ENCODE measurements around the gene ALPK3.

The ALPK3 gene

DNA sequence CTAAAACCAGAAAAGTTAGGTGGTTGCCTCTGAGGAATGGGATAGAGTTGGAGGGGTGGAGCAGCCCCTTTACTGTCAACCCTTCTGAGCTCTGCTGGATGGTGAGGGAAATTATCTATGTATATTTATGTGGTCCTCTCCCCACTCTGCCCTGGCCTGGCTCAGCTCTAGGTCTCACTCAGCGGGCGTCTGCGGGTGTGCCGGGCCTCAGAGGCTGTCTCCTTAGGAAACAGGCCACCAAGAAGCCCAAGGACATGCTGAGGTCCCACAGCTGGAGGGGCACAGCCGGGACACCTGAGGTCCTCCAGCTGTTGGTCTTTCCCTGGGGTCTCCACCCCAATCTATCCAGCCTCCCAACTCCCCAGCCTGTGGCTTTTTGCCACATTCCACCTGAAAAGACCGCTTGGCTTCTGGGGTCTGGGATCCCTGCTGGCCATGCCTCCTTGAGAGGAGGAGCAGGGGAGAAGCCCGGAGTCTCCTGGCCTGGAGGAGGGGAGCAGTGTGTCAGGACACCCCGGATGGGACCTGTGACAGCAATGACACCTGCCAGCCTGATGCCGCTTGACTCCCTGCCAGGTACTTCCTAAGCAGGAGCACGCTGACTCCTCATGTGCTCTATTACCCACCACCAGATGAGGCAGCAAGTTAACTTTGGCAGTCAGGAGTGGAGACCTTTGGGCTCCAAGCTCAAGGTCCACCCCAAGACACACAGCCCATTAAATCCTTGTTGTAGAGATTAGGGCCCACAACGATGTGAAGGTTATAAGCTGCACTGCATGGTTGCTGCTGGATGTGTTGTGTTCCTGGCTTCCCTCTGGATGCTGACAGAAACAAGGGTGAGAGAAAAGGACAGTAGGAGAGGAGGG, 67.0 kb downstream of the ALPK3 start, which contains the start of gene SLC28A1:
TSS of gene SLC28A1 (plus strand) at position 747 of the 866 bp plus-strand sequence. CDS start 3,099 bp downstream, outside the sequence.
- in situ Hi-C loops (cut with HindIII; ENCODE audit: low pct_ligation_motif_present, low pct_unique_long_range_greater_than_20kb, low sequenced_read_pairs), result no loop called here

DNA sequence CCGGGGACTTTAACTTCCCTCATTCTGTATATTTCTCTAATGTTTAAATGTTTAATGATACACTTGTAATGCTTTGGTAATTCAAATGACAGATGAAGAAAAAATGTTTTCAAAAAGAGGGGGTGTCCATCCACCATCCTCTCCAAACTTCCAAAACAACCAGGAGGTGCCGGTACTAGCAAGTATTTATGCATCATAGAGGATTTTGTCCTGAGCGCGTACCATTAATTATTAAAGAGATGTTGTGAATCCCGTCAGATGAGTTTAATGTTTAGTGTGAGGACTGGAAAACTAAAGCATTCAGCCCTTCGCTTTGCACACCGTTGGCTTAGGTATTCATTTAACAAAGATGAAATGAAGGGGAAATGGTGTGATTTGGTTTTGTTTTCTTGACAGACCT, 68.6 kb downstream of the ALPK3 start:
- in situ Hi-C loops (cut with HindIII; ENCODE audit: low pct_ligation_motif_present, low pct_unique_long_range_greater_than_20kb, low sequenced_read_pairs), result no loop called here
- DNase-seq, result no peak

More for the DNA sequence above, 67.0 kb downstream of the ALPK3 start, which contains the start of gene SLC28A1:
- DNase-seq, result no peak

DNA sequence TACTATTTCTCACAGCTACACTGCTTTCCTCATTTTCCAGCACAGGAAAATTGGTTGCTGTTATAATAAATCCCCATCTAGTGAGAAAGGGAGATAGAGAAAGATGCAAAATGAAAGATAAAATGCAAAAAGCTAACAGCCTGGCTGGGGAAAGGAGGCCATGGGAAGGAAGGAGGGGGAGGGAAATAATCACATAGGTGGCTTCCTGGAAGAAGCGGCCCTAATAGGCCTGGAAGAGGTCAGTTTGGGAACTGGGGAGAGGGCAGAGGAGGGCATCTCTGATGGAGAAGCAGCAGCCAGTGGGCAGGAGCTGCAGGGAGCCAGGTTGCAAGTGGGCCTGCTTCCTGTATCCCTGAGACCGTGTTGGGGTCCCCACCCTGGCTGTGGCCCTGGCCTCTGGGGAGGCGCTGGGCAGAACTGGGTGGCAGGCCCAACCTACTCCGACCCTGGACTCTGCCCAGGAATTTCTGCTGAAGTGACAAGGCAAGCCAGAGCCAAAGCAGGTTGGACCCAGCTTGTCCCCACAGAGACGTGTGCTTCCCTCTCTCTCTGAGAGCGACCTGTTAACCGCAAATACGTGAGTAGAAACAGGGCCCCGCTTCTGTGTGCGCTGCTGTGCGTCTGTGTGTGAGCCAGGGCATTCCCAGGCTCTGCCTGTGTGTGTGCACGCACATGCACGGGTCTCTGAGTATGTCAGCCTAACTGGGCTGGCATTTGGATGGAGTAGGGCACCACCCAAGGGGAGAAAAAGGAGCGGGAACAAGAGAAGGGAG, 69.2 kb downstream of the ALPK3 start:
- in situ Hi-C loops (cut with HindIII; ENCODE audit: low pct_ligation_motif_present, low pct_unique_long_range_greater_than_20kb, low sequenced_read_pairs), result no loop called here

GRCh38 chr15:84886984-84887299, 69.8 kb downstream of the ALPK3 start:
- in situ Hi-C loops (cut with HindIII; ENCODE audit: low pct_ligation_motif_present, low pct_unique_long_range_greater_than_20kb, low sequenced_read_pairs), result no loop called here
- no peak for DNase-seq

More for the DNA sequence above, 69.2 kb downstream of the ALPK3 start:
- no peak for DNase-seq

- in situ Hi-C loops (cut with HindIII; ENCODE audit: low pct_ligation_motif_present, low pct_unique_long_range_greater_than_20kb, low sequenced_read_pairs), result no loop called here
- DNase-seq, result no peak
These were observed 70.8 kb downstream of the ALPK3 start for GRCh38 chr15:84887938-84888337.

DNA sequence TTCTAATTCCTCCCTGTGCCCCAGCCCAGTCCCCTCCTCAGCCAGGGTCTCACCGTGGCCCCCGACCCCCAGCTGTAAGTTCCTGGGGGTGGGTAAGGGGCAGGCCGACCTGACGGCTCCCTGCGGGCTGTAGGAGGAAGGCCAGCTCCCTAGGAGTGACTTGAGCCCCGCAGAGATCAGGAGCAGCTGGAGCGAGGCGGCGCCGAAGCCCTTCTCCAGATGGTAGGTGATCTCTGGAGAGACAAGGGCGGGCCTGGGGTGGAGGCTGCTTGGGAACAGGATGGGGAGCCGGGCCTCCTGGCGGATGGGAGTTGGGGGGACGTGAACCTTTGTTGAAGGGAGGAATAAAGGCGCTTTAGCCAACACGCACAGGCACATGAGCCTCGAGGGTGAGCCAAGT, 71.5 kb downstream of the ALPK3 start:
- no peak for DNase-seq
- in situ Hi-C loops (cut with HindIII; ENCODE audit: low pct_ligation_motif_present, low pct_unique_long_range_greater_than_20kb, low sequenced_read_pairs), result no loop called here

GRCh38 chr15:84889313-84889990, 72.3 kb downstream of the ALPK3 start:
- no peak for DNase-seq
- in situ Hi-C loops (cut with HindIII; ENCODE audit: low pct_ligation_motif_present, low pct_unique_long_range_greater_than_20kb, low sequenced_read_pairs), result no loop called here

DNA sequence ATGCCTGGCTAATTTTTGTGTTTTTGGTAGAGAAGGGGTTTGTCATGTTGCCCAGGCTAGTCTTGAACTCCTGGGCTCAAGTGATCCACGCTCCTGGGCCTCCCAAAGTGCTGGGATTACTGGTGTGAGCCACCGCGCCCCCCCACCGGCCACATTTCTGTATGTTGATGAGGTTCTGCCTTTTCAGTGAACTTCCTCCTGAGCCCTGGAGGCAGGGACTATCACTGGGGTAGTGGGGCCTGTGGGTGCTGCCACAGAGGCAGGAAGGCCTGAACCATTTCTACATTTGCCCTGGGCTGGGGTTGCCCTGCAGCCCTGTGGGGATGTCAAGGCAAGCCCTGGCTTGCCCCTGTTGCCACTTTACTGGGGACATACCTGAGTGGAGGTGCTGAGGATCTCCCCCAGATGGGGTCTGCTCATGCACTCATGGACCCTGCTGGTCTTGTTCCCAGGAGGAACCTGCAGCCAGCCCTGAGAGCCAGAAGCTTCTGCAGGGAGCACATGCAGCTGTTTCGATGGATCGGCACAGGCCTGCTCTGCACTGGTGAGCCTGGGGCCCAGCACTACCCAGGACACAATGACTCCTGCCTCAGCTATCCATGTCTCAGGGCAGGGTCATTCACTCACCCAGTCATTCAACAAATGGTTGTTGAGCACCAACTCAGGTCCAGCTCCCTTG, 73.0 kb downstream of the ALPK3 start:
- in situ Hi-C loops (cut with HindIII; ENCODE audit: low pct_ligation_motif_present, low pct_unique_long_range_greater_than_20kb, low sequenced_read_pairs), result no loop called here
- DNase-seq, result no peak

GRCh38 chr15:84890670-84891162, 73.6 kb downstream of the ALPK3 start:
- DNase-seq, result no peak
- in situ Hi-C loops (cut with HindIII; ENCODE audit: low pct_ligation_motif_present, low pct_unique_long_range_greater_than_20kb, low sequenced_read_pairs), result no loop called here

DNA sequence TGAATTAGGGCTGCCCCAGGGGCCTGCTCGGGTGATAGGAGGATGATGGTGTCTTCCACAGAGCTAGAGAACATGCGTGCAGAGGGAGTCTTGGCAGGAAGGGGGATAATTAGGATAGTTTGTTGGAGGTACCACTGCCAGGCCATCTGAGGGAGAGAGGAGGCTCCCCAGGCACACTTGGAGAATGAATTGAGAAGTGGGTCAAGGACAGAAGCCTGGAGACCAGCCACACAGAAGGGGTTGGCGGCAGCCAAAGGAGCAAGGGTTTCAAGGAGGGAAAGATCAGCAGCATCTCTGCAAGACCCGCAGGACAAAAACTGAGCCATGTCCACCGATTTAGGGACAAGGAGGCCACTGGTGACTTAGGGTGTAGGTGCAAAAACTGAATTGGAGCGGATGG, 74.2 kb downstream of the ALPK3 start:
- no peak for DNase-seq
- in situ Hi-C loops (cut with HindIII; ENCODE audit: low pct_ligation_motif_present, low pct_unique_long_range_greater_than_20kb, low sequenced_read_pairs), result no loop called here

- in situ Hi-C loops (cut with HindIII; ENCODE audit: low pct_ligation_motif_present, low pct_unique_long_range_greater_than_20kb, low sequenced_read_pairs), result no loop called here
- no peak for DNase-seq
These were observed 75.7 kb downstream of the ALPK3 start for GRCh38 chr15:84892786-84893307.

DNA sequence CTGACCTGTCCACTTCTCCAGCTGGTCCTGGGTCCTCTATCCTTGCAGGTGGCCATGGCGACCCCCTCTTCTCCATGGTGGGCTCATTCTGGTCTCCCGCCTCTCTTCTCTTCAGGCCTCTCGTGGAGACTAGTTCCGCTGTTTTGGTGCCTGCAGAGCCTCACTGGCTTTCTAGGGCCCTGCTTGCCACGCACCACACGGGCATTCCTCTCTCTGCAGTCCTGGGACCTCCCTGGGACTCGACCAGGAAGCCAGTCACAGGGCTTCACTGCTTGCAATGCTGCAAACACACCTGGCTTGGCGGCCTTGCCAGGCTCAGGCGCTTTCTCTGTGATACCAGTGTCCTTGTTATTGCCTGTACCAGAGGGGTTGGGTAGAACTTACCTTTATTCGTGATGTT, 76.5 kb downstream of the ALPK3 start:
- in situ Hi-C loops (cut with HindIII; ENCODE audit: low pct_ligation_motif_present, low pct_unique_long_range_greater_than_20kb, low sequenced_read_pairs), result no loop called here
- no peak for DNase-seq

DNA sequence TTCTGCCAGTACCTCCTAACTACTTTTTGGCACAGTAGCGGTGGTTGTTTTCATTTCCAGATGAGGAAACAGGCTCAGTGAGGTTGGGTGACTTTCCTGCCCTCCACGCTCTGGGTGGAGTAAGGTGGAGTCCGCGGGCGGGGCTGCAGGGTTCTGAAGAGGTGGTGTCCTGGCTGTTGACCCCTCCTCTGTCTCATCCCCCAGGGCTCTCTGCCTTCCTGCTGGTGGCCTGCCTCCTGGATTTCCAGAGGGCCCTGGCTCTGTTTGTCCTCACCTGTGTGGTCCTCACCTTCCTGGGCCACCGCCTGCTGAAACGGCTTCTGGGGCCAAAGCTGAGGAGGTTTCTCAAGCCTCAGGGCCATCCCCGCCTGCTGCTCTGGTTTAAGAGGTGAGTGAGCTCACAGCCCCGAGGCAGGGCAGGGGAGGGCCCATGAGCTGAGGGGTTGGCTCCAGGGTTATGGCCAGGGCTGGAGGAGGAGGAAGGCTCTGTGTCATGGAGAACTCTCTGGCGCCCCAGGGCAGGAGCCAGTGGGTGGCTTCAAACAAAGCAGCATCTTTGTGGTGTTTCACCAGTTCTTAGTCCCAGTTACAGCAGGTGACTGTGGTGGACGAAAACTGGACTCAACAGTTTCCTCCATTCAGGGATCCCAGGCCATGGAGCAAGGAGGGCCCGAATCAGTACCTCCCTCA, 77.7 kb downstream of the ALPK3 start:
- DNase-seq, result no peak
- in situ Hi-C loops (cut with HindIII; ENCODE audit: low pct_ligation_motif_present, low pct_unique_long_range_greater_than_20kb, low sequenced_read_pairs), result no loop called here

GRCh38 chr15:84898761-84899160, 81.6 kb downstream of the ALPK3 start:
- in situ Hi-C loops (cut with HindIII; ENCODE audit: low pct_ligation_motif_present, low pct_unique_long_range_greater_than_20kb, low sequenced_read_pairs), result no loop called here

DNA sequence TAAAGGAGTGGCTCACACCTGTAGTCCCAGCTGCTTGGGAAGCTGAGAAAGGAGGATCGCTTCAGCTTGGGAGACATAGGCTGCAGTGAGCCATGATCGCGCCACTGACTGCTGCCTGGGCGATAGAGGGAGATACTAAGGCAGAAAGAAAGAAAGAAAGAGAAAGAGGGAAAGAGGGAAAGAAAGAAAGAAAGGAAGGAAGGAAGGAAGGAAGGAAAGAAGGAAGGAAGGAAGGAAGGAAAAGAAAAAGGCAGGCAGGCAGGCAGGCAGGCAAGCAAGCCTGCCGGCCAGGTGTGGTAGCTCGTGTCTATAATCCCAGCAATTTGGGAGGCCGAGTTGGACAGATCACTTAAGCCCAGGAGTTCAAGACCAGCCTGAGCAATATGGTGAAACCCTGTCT, 82.6 kb downstream of the ALPK3 start:
- in situ Hi-C loops (cut with HindIII; ENCODE audit: low pct_ligation_motif_present, low pct_unique_long_range_greater_than_20kb, low sequenced_read_pairs), result no loop called here
- no peak for DNase-seq

More at GRCh38 chr15:84898761-84899160, 81.6 kb downstream of the ALPK3 start:
- DNase-seq, result no peak

GRCh38 chr15:84901540-84901939, 84.4 kb downstream of the ALPK3 start:
- no peak for DNase-seq
- in situ Hi-C loops (cut with HindIII; ENCODE audit: low pct_ligation_motif_present, low pct_unique_long_range_greater_than_20kb, low sequenced_read_pairs), result no loop called here

GRCh38 chr15:84903751-84904150, 86.6 kb downstream of the ALPK3 start:
- DNase-seq, result no peak
- in situ Hi-C loops (cut with HindIII; ENCODE audit: low pct_ligation_motif_present, low pct_unique_long_range_greater_than_20kb, low sequenced_read_pairs), result no loop called here

GRCh38 chr15:84904419-84904818, 87.3 kb downstream of the ALPK3 start:
- in situ Hi-C loops (cut with HindIII; ENCODE audit: low pct_ligation_motif_present, low pct_unique_long_range_greater_than_20kb, low sequenced_read_pairs), result no loop called here
- DNase-seq, result no peak

Data from ACHN (cell line).